Lung (tissue), 12 donors: ENCODE data around the gene TSR3. TPM values are rescaled to one million over a fixed set of nuclear protein-coding genes. Genes with fewer than 3 reads are reported as not detected.

Experiments used
- ATAC-seq: fragments of 200-7000 bp; cut with Tn5 transposase; one replicate; pipeline ENCODE4 v1.9.1; 2020; ENCODE audit warnings: moderate number of reproducible peaks; ENCODE audit not compliant: insufficient read depth, low FRiP score
- DNase-seq, 3 donors: peaks; one replicate each; pipeline ENCODE4 v3.0.0-alpha.2; 2013 to 2017
- H3K27ac ChIP-seq, 2 donors: one replicate each; pipeline ENCODE4 v1.5.1; 2013; ENCODE audit warnings: mild to moderate bottlenecking in 2 of 2, moderate library complexity in 2 of 2, control low read depth in 1 of 2, inconsistent platforms in 1 of 2, low read depth in 1 of 2, low read length in 1 of 2
- H3K27me3 ChIP-seq, 3 donors: one replicate each; pipeline ENCODE4 v1.5.1; 2013; ENCODE audit warnings: low read length in 2 of 3; ENCODE audit not compliant: control insufficient read depth in 3 of 3, insufficient read depth in 3 of 3
- H3K36me3 ChIP-seq, 4 donors: one replicate each; pipeline ENCODE4 v1.5.1; 2013; ENCODE audit warnings: low read length in 4 of 4, mild to moderate bottlenecking in 1 of 4, moderate library complexity in 1 of 4; ENCODE audit not compliant: control insufficient read depth in 4 of 4, insufficient read depth in 4 of 4
- H3K4me1 ChIP-seq, 5 donors: one replicate each; pipeline ENCODE4 v1.5.1; 2013; ENCODE audit warnings: low read length in 5 of 5, mild to moderate bottlenecking in 2 of 5, moderate library complexity in 1 of 5; ENCODE audit not compliant: control insufficient read depth in 5 of 5, insufficient read depth in 5 of 5
- H3K4me3 ChIP-seq: one replicate; pipeline ENCODE4 v1.5.1; 2013; ENCODE audit warnings: mild to moderate bottlenecking, control low read depth, moderate library complexity
- H3K9ac ChIP-seq, 2 donors: one replicate each; pipeline ENCODE4 v1.5.1; 2013; ENCODE audit warnings: low read length in 2 of 2, control low read depth in 1 of 2; ENCODE audit not compliant: insufficient read depth in 1 of 2
- H3K9me3 ChIP-seq, 4 donors: one replicate each; pipeline ENCODE4 v1.5.1; 2013; ENCODE audit warnings: low read length in 3 of 4, mild to moderate bottlenecking in 1 of 4, moderate library complexity in 1 of 4; ENCODE audit not compliant: control insufficient read depth in 4 of 4, insufficient read depth in 3 of 4
- WGBS, 2 donors: extraction: QIAGEN DNeasy Blood & Tissue Kit; methylation state at CpG; one replicate each; pipeline ENCODE4 v1.1.7; 2013; 5-methylcytosine and 5-hydroxymethylcytosine counted together
- polyA plus RNA-seq, 2 donors: library from polyadenylated mRNA; stranded (reverse); fragments of 200-250 nt; gene quantifications; one replicate each; pipeline ENCODE4 v1.2.1, GENCODE V29; 2013
- total RNA-seq, 2 donors: library from RNA; depleted of rRNA in 1 of 2; stranded (reverse); fragments of >200 nt in 1 of 2; gene quantifications; one replicate each; pipeline ENCODE4 v1.2.1, GENCODE V29; 2014 to 2021
- TF ChIP-seq, protein P1 (sequence below): IDR thresholded peaks from 2 replicates; pipeline ENCODE4 v1.5.1; 2012; ENCODE audit warnings: mild to moderate bottlenecking; ENCODE audit errors: control extremely low read depth, extremely low read depth
- donor health status: control.
- donor health status: control.
- donor health status: Bipolar disorder and iron deficiency.
- donor health status: healthy.
- donor health status: DM: yes; HTN: yes; CAD: no.

The TSR3 gene
- total and polyA plus RNA-seq, 4 donors = 32.5 to 66.4 (median 56.6) TPM

DNA sequence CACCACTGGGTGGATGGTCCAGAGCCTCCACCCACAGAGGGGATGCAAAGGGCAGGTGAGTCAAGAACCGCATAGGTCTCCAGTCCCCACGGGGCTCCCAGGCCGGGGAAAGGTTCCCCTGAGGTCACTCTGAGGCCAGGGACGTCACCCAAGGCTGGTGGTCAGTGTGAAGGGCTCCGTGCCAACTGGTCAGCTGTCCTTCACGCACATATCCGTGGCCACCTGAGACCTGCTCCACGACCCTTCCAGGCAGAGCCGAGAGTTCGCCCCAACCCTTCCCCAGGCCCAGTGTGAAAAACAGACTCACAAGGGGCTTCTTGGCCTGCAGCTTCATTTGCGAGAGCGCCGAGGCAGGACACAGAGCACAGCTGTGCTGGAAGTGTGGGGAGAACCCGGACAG is 2.8 kb downstream of the TSR3 start:
- Histone ChIP-seq H3K27ac (no peak overlapping the region), H3K36me3 (peaks cover 0 to 23% (median 10%) of the 10 kb centered on the region in 4 donors), H3K4me3 (no peak overlapping the region), H3K9me3 (no peaks in the 10 kb centered on the region), H3K27me3 (no peaks in the 10 kb centered on the region), H3K4me1 (peaks cover 4 to 17% (median 6%) of the 10 kb centered on the region in 5 donors), H3K9ac (no peak overlapping the region)
- DNase-seq (no peak), ATAC-seq (no peak)
- 87 to 93% methylated on average over 14 of the region's 14 CpGs for WGBS, 2 donors
- TF ChIP-seq, protein P1, sequence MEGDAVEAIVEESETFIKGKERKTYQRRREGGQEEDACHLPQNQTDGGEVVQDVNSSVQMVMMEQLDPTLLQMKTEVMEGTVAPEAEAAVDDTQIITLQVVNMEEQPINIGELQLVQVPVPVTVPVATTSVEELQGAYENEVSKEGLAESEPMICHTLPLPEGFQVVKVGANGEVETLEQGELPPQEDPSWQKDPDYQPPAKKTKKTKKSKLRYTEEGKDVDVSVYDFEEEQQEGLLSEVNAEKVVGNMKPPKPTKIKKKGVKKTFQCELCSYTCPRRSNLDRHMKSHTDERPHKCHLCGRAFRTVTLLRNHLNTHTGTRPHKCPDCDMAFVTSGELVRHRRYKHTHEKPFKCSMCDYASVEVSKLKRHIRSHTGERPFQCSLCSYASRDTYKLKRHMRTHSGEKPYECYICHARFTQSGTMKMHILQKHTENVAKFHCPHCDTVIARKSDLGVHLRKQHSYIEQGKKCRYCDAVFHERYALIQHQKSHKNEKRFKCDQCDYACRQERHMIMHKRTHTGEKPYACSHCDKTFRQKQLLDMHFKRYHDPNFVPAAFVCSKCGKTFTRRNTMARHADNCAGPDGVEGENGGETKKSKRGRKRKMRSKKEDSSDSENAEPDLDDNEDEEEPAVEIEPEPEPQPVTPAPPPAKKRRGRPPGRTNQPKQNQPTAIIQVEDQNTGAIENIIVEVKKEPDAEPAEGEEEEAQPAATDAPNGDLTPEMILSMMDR = no peak

- no peak overlapping the region for H3K9ac ChIP-seq
- DNase-seq (no peak), ATAC-seq (no peak)
- no peaks in the 10 kb centered on the region for H3K9me3 ChIP-seq
- H3K36me3 ChIP-seq = peaks cover 0 to 23% (median 10%) of the 10 kb centered on the region in 4 donors
- TF ChIP-seq, protein P1 = no peak
- no peak overlapping the region for H3K4me3 ChIP-seq
- no peak overlapping the region for H3K27ac ChIP-seq
- no peaks in the 10 kb centered on the region for H3K27me3 ChIP-seq
- WGBS, 2 donors = 93 to 94% methylated on average over 14 to 15 of the region's 15 CpGs
- peaks cover 4 to 17% (median 6%) of the 10 kb centered on the region in 5 donors for H3K4me1 ChIP-seq
Measured at GRCh38 chr16:1348441-1348840, 3.2 kb downstream of the TSR3 start.

- TF ChIP-seq, protein P1 = no peak
- no peak for DNase-seq
- no peak overlapping the region for H3K9ac ChIP-seq
- peaks cover 4 to 17% (median 6%) of the 10 kb centered on the region in 5 donors for H3K4me1 ChIP-seq
- 90 to 92% methylated on average over 29 of the region's 29 CpGs for WGBS, 2 donors
- no peaks in the 10 kb centered on the region for H3K27me3 ChIP-seq
- H3K4me3 ChIP-seq = no peak overlapping the region
- H3K27ac ChIP-seq = no peak overlapping the region
- no peaks in the 10 kb centered on the region for H3K9me3 ChIP-seq
- ATAC-seq = no peak
- H3K36me3 ChIP-seq = peaks cover 0 to 23% (median 10%) of the 10 kb centered on the region in 4 donors
Measured at GRCh38 chr16:1347962-1348361, 3.7 kb downstream of the TSR3 start.

- no peak for ATAC-seq
- no peak for DNase-seq
- TF ChIP-seq, protein P1 = no peak
- peaks cover under 1 to 16% (median 6%) of the 10 kb centered on the region in 5 donors for H3K4me1 ChIP-seq
- WGBS, 2 donors = 92% methylated on average over 31 of the region's 31 CpGs
- peaks cover 0 to 23% (median 10%) of the 10 kb centered on the region in 4 donors for H3K36me3 ChIP-seq
- H3K4me3 ChIP-seq = no peak overlapping the region
- H3K27ac ChIP-seq = no peak overlapping the region
- no peaks in the 10 kb centered on the region for H3K27me3 ChIP-seq
- no peaks in the 10 kb centered on the region for H3K9me3 ChIP-seq
- H3K9ac ChIP-seq = no peak overlapping the region
Measured at GRCh38 chr16:1347286-1347855, 4.3 kb downstream of the TSR3 start.
